NCI-H510A treated with DMSO at 0.1 percent for 48 hours (cell line): ENCODE measurements around the gene ATXN7L1.

Source experiments
- DNase-seq: peaks from one replicate; lab custom pipeline; 2025; lab: John Stamatoyannopoulos, UW

Gene ATXN7L1

DNA sequence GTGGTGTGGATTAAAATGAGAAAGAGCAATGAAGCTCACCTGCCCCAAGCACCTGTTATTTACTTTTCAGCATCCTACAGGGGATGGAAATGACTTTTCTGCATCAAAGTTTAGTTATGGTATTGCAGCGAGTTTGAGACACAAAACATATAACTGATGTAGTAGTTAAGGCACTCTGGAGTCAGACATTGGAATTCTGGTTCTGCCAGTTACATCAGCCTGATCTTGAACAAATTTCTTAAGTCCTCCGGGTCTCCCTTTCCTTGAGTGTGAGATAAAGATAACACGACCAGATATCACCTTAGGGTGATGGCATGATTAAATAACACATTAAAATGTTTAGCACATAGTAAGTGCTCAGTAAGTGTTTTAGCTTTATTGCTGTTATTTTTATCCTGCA, 97.4 kb downstream of the ATXN7L1 start:
- DNase-seq: no peak

DNA sequence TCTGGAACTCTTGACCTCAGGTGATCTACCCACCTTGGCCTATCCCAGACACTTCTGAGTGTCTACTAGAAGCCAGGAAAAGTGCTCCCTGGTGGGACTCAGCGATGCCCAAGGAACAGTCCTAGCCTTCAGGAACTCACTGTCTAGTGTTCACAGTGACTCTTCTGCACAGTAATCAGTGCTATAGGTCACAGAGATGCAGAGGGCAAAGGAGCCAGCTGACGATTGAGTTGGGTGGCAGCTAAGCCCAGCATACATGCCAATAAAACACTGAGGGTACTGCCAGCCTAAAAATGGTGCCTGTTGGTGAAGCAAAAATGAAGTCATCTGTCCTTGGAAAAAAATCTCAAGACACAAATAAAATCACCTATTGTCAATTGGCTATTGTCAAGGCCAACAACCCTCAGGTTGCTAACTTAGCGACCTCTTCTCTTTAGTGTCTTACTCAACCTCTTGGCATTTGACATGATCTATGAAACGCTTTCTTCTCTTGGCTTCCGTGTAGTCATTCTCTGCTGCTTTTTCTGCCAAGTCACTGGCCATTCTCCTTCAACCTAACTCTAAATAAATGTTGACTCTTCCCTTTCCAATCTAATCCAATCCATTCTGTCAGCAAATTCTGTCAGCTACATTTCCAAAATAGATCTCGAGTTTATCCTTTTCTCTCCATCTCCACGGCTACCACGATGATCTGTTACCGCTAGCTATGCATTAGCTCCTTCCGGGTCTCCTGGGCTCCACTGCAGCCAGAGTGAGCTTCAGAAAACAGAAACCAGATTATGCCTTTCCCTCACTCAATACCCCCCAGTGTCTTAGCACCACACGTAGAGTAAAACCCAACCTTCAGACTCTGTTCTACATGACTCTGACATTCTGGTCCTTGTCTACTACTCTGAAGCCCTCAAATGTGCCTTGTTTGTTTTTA, 99.2 kb downstream of the ATXN7L1 start:
- DNase-seq: no peak

DNA sequence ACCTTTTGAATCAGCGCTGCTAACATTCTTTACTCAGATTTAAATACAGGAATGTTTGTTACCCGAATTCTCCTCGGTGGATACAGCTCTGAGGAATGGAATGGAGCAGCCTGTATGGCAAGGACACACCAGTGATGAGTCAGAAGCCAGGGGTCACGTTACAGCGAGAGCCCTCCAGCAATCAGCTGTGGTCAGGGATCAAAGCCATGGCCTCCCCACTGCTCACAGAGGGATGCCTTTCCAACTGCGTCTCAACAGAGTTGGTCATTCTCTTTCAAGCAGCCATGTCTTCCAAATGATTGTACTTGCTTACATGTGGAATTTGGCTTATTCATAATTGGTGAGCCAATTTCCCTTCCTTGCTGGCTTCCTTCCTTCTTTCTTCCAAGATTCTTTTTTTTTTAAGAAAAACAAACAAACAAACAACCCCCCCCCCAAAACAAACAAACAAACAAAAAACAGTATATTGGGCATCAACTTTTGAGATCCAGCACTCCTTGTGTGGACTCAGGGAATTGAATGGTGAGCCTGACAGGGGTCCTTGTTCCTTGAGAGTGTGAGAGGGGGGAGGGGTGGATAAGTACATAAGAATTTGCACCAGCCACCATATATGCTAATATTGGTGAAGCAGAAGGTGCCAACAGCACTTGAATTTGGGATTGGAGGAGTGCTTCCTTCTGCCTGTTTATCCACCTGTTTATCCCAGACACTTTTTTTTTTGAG, 100.2 kb downstream of the ATXN7L1 start:
- DNase-seq: no peak

DNA sequence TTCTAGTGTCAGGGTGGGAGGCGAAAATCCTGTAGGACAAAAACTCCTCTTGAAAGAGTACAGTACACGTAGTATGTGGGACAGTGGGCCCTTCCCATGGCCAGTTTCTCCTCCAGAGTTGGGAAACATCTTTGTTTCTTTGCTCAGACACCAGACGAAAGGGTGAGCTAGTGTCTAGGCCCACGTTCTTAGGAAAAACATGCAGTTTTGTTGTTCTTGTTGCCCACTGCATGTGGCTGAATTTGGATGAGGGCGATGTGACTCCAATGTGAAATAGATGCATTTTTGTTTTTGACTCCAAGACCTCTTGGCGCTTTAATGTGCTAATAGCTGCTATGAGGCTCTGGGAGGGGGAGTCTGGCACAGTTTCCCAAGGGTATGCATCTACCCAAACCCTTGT, 100.8 kb downstream of the ATXN7L1 start:
- no peak for DNase-seq

DNA sequence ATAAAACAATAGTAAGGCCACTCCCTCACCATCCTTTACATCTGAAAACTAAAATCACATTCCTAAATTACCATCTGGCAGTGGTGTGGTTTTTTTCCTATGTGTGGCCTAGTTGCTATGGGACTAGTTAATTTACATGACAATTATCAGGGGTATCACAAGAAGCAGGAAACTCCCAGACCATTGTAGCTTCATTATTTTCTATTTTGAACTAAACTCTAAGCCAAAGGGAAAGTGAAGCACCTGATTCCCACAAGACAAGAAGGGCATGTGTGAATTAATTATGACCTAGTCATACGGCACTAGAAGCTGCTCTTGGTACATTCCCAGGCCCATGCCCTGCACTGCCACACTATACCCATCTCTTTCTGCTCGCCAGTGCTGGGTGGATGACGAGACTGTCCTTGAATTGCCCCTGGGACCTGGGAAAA, 103.4 kb downstream of the ATXN7L1 start:
- no peak for DNase-seq

DNA sequence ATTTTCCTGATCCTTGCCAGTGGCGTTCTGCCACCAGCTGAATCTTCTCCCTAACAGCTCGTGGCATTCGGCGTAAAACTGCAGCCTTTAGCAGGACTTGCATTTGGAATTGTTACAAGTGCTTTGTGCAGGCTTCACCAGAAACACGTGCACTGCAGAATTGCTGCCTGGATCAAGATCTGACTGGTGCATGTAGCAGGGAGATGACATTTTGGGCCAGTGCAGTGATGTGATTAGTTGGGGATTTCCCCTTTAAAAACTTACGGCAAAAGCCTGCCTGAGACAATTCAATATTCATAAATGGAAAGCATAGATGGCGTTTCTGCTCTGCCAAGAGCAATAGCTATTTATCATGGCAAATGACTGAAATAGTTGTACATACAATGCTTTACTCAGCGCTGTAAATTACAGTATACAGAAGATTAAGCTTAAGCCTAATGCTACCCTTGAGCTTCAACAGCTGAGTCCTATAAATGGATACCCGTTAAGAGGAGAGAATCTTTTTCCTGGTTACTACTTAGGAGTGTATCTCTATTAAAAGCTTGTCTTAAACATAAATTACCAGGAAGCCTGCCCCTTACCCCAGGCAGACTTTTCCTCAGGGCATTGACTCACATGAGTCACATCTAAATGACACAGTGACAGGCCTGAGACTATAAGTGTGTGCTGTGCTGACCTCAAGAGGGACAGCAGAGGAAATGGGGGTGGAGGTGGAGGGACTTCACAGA, 106.3 kb downstream of the ATXN7L1 start:
- no peak for DNase-seq

DNA sequence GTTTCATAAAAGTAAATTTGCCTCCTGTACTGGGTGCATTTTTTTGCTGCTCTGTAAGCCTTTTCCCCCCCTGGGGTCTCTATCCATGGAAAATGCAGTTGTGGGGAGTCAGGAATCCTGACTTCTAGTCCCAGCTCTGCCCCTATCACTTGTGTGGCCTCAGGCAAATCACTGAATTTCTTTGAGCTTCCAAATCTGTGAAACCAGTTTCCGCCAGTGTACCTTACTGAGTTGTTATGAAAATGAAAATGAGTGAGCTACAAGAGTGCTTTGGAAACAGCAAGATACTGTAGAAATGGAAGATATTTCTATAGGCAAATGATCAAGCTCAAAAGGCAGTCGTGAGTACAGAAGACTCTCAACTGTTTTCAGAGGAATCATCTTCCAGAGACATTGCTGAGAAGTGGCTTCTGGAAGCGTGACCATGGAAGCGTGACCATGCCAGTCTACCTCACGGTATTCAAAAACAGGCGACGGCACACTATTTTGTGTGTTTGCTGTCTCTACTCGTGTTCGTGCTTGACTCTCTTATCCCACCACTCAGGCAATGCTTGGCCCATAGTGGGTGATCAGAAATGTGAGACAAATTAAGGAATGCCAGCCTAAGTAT, 107.4 kb downstream of the ATXN7L1 start:
- no peak for DNase-seq

DNA sequence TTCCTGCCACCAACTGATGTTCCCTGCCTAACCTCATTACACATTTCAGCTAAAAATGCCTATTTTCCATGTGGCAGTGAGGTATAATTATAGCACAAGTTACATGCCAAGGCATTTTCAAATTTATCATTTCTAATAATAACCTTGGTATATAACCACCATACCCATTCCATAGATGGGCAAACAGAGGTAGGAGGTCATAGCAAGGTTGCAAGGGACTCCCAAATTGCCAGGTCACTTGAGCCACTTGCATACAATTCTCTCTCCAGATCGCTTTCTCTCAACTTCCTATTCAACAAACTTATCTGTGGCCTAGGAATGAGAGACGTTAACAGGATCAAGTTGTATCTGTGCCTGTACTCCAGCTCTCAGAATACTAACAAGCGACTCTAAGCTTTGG, 108.3 kb downstream of the ATXN7L1 start:
- DNase-seq: no peak

DNA sequence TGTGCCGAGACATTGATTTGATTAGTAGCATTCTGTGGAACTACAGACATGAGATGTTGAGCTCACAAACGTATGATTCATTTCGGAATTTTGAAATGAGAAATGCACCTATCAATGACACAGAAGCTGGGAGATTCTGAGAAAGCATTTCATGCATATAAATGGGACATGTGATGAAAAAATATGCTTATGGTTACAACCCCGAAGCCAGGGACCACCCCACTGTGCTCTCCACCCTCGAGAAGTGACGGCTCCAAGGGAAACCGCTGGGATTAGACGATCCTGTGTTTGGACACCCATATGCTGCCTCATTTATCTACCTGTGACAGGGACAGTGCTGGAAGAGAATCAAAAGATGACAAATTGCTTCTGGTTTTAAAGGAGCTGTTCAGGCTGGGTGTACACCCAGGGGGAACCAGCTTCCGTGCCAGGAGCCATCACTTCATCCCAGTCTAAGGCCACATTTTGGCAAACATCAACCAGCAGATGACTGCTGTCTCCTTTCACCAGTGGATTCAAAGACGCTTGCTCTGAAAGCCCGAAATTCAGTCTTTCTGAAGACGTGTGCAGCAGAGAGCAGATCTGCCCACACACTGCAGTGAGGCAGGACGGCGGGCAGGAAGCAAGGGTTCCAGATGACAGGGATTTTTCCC, 109.9 kb downstream of the ATXN7L1 start:
- no peak for DNase-seq

DNA sequence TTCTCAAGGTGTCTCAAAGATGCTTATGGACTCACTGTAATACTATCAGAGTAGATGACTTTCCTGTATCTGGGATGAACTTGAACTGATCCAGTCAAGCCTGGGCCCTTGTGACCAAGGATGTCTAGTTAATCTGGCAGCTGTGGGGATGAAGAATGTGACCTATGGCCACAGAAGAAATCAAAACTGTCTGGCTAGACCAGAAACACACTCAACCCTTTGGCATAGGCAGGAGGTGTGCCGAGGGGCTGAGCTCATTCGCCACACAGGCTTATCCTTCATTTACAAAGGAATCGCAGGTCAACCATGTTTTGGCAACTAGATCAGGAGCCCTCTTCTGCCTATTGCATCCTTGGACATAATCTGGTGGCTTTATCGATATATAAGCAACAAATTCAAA, 110.6 kb downstream of the ATXN7L1 start:
- no peak for DNase-seq

DNA sequence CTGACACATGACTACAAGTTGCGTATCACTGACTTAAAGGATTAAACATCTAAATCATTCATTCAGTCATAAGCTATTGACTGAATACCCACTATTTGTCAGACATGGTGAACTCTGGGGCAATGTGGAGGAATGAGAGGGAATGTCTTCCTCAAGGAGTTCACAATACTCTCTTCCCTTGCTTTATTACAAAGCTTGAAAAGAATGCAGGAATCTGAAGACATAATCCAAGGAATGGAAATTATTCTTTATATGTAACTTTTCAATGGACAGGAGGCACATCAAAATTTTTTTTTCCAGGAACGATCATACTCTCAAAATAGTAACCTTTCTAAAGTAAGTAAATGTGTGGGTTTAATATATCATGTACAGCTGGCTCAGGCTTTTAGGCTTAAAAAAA, 111.9 kb downstream of the ATXN7L1 start:
- no peak for DNase-seq

DNA sequence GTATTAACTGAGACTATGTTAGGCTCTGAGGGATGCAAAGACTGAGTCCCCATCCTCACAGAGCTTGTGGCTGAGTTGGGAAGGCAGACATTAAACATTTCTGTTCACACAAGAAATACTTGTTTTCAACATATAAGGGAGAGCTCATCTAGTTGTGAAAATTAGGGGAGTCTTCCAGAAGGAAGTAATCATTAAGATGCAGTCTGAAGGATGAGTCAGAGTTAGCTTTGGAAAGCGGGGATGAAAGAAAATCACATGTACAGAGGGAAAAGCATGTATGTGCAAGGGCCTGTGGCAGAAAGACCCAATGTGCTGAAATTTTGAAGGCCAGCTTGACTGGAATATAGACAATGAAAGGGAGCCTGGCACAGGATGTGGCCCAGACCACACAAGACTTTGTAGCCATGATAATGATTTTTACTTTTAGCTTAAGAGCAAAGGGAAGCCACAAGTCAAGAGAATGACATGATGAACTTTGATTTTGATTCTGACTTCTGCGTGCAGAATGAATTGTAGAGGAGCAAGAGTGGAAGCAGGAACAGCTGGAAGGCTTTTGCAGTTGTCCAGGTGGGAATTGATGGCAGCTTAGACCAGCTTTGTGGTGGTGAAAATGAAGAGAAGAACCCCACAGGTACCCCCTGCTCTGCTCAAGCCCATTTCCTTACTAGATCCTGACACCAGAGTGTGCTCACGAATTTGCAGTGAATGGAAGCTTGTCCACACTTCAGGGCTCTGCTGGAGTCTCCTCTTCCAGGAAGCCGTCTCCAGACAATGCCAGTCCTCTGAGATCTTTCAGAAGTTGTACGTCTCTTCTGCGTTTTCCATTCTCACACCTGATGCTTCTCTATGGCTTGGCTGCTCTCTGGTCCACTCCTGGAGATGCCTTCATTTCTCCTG, 115.6 kb downstream of the ATXN7L1 start:
- DNase-seq: no peak

DNA sequence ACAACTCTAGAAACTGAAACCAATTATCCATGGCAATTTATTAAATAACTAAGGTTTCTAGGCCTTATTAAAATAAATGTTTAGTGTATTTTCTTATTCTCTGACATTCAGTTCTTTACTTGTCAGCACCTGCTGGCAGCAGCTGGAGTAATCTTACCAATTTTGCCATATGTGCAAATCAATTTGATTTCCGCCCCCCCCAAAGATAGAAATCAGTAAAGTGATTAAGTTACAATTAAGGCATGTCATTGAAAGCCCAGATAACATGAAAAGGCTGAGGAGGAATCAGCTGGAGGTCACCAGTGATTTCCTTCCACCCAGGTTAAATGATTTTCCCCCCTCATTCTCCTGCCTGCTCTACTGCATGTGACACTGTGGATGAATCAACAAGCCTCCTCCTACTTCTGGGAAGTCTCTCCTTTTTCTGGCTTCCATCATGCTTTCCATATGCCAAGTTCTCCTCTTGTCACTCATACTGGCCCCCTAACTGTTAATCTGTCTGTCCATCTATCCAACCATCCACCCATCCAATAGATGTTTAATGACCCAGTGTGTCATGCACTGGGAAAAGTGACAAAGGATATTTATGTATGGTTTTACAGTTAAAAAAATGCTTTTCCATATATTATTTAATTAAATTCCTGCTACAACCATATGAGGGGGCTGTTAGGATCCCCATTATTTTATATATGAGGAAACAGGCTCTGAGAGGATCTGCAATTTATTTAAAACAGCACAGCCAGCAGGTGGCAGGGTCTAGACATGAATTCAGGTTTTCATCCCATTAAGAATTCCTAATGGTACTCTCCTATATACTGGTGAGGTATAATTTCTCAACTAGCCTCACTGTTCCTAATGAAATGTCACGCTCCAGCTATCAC, 116.5 kb downstream of the ATXN7L1 start:
- DNase-seq: peak; percentile 31

DNA sequence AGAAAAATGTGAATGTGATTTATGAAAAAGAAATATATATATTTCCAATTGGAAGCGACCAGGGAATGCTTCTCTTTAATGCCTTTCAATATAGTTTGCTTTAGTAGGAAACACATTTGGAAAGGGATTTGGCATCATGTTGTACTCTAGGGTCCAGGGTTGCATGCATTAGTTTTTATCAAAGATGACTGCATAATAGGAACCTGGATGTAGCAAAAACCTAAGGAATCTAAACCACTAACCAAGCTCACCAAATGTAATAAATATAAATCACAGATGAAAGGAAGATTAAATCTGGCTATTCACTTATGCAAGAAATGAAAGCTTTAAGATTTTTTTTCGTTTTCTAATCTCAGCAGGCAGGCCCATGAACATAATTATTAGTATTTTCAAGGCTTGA, 120.0 kb downstream of the ATXN7L1 start:
- no peak for DNase-seq

DNA sequence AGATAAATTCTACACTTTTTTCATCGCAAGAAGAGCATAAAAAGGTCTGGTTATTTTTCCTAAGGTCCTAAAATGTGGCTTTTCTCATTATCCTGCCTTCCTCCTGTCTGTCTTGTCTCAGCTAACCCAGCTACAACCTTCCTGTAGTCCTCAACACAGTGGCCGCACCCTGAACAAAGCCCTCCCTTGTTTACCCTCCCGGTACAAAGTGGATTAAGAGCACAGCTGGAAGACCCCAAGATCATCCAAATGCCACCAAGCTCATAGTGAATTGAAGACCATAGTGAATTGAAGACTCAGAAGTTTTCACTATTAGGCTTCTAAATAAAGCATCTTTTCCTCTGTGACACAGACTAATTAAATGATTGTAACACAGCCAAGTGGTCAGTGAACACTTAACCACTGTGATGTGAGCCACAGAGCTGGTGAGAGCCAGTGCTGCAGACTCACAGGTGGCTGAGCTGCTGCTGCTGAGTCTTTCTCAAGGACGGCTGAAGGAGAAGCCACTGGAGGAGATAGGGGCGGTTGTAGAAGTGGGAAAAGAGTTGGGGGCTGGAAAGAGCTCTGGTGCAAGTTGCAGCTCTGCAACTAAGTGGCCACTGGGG, 123.6 kb downstream of the ATXN7L1 start:
- no peak for DNase-seq

DNA sequence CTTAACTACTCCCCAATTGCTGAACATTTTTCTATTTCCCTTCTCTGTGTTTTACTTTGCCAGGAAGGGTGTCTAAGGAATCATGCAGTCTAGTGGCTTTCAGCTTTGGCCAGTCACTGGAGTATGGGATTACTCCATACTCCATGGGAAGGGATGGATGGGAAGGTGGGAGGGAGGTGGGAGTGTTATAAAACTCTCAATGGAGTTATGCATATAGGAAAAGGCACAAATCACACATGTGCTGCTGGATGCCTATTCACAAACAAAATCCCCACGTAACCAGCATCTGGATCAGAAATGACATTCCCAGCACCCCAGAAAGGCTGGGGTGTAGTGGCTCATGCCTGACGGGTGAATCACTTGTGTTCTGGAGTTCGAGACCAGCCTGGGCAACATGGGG, 125.3 kb downstream of the ATXN7L1 start:
- no peak for DNase-seq

DNA sequence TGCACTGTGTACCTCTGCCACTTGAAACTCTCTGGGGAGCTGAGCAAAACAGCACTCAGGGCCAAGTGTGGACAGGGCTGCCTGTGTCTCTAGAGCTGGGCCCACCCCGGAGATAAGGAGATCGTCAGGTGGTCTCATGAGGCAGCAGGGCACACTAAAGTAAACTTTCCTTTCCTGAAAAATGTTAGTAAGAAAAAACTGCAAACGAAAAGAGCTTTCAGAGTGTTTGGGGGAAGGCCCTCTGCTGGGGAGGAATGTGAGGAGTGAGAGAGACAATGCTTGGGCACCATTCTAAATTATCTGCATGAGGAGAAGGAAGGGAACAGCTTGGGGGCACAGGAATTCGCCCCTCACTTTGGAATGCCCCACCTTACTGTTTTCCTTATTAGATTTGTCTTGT, 127.7 kb downstream of the ATXN7L1 start:
- no peak for DNase-seq

DNA sequence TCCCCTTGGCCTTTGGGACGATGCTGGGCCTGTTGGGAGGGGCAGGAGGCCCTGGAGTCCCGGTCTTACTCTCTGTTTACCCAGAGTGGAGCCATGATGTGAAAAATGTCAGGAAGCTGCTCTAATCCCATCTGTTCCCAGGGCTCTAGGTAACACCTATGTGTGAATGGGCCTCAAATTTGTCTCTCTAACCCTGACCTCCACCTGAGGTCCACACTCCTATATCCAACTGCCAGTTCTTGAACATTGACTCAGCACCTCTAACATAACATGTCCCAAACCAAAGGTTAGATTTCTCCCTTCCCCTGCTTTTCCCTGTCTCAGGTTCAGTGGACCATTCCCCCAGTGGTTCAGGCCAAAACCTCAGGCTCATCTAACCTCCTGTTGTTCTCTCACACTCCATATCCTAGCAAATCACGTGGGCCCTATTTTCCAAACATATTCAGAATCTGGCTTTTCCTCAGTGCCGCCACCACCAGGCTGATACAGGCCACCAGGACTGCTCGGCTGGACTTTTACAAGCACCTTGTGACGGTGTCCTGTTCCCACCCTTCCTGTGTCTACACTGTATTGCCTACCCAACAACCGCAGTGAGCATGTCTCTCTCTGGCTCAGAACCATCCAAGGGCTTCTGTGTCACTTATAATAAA, 130.6 kb downstream of the ATXN7L1 start:
- no peak for DNase-seq

DNA sequence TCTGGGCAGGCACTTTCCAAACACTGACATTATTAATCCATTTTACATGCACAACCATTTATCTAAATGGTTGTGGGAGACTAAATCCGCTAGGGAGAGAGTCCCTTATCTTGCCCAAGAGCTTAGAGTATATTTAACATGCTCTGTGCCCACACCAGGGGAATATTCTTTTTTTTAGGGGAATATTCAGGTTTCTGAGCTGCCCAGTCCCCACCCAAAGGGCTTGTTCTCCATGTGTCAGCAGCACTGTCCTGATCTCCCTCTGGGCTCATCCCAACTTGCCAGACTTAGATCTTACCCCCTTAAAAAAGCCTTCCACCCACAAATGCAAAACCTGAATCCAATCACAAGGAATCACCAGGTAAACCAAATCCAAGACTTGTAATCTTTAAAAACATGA, 132.1 kb downstream of the ATXN7L1 start:
- DNase-seq: no peak
